ES-I3 (cell line): ENCODE data around the gene UBC.
"Not testable (repeated sequence)": the region's sequence is repeated elsewhere in the genome, so short reads cannot be mapped to it uniquely, and the experiment has no call there.

Experiments
- H3K36me3 ChIP-seq: 2 replicates; pipeline ENCODE4 v1.6.1; 2013; ENCODE audit warnings: mild to moderate bottlenecking, low read length, control low read depth, moderate library complexity; ENCODE audit not compliant: insufficient read depth
- H3K4me1 ChIP-seq: 2 replicates; pipeline ENCODE4 v1.6.1; 2013; ENCODE audit warnings: mild to moderate bottlenecking, control low read depth, low read length; ENCODE audit not compliant: insufficient read depth
- H3K9ac ChIP-seq: 2 replicates; pipeline ENCODE4 v1.6.1; 2013; ENCODE audit warnings: low read depth, mild to moderate bottlenecking, low read length, moderate library complexity
- H3K9me3 ChIP-seq: 2 replicates; pipeline ENCODE4 v1.6.1; 2013; ENCODE audit warnings: mild to moderate bottlenecking, low read length, moderate library complexity; ENCODE audit not compliant: control insufficient read depth, insufficient read depth

The UBC gene

DNA sequence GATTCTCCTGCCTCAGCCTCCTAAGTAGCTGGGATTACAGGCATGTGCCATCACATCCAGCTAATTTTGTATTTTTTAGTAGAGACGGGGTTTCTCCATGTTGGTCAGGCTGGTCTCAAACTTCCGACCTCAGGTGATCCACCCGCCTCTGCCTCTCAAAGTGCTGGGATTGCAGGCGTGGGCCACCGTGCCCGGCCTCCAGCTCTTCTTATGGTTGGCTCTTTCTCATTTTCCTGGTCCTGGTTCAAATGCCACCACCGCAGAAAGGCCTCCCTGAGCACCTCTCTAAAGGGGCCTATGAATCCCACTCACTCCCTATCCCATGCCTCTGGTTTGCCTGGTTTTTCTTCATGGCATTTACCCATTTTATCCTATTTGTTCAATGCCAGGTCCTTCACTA lies 11.3 kb upstream of the UBC start:
- H3K9ac ChIP-seq, H3K4me1 ChIP-seq, H3K36me3 ChIP-seq, H3K9me3 ChIP-seq: not testable (repeated sequence)

GRCh38 chr12:124925117-124925516 lies 10.7 kb upstream of the UBC start:
- H3K9ac ChIP-seq = no peak overlapping the region
- H3K9me3 ChIP-seq = no peaks in the 10 kb centered on the region
- H3K4me1 ChIP-seq = peaks cover 2% of the 10 kb centered on the region; the same call in 1 of the 2 replicates
- H3K36me3 ChIP-seq = no peaks in the 10 kb centered on the region

GRCh38 chr12:124923905-124924734 lies 9.7 kb upstream of the UBC start:
- Histone ChIP-seq H3K4me1 (peaks cover 7% of the 10 kb centered on the region; the same call in 1 of the 2 replicates), H3K36me3 (no peaks in the 10 kb centered on the region), H3K9ac (peak overlapping the region; percentile 38), H3K9me3 (no peaks in the 10 kb centered on the region)

GRCh38 chr12:124921200-124922031 lies 7.0 kb upstream of the UBC start:
- Histone ChIP-seq H3K36me3 (no peaks in the 10 kb centered on the region), H3K4me1 (peaks cover 19% of the 10 kb centered on the region), H3K9me3 (no peaks in the 10 kb centered on the region), H3K9ac (peak overlapping the region; percentile 54)

DNA sequence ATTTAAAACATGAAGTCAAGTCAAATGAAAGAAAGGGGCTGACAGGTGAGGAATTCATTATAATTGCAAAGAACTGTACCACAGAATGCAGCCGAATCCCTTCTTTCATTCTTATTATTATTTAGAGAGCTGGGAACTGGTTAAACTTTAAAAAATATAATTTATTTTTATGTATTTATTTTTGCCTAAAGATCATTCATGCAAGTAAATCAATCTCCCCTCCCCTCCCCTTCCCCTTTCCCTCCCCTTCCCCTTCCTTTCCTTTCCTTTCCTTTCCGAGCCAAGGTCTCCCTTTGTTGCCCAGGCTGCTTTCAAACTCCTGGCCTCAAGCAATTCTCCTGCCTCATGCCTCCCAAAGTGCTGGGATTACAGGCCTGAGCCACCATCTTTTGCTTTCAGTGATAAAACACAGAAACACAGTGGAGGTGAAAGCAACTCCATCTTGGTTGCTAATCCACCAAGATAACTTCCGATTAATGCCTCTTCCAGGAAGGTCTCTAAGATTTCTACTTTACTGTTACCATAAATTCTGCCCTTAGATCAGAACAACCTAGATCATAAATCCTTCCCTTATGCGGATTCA lies 6.0 kb upstream of the UBC start:
- no peaks in the 10 kb centered on the region for H3K9me3 ChIP-seq
- H3K36me3 ChIP-seq = no peaks in the 10 kb centered on the region
- H3K4me1 ChIP-seq = peaks cover 19% of the 10 kb centered on the region
- H3K9ac ChIP-seq = peak overlapping the region; percentile 54

- peak overlapping the region; percentile 54; the same call in 1 of the 2 replicates for H3K9ac ChIP-seq
- H3K9me3 ChIP-seq = no peaks in the 10 kb centered on the region
- H3K36me3 ChIP-seq = no peaks in the 10 kb centered on the region
- peaks cover 19% of the 10 kb centered on the region for H3K4me1 ChIP-seq
Measured at GRCh38 chr12:124919521-124920352, 5.3 kb upstream of the UBC start.

GRCh38 chr12:124918622-124918988 lies 4.2 kb upstream of the UBC start:
- H3K36me3 ChIP-seq, H3K9me3 ChIP-seq: not testable (repeated sequence)
- Histone ChIP-seq H3K4me1 (peaks cover 17% of the 10 kb centered on the region), H3K9ac (peak overlapping the region; percentile 73; the same call in 1 of the 2 replicates)

DNA sequence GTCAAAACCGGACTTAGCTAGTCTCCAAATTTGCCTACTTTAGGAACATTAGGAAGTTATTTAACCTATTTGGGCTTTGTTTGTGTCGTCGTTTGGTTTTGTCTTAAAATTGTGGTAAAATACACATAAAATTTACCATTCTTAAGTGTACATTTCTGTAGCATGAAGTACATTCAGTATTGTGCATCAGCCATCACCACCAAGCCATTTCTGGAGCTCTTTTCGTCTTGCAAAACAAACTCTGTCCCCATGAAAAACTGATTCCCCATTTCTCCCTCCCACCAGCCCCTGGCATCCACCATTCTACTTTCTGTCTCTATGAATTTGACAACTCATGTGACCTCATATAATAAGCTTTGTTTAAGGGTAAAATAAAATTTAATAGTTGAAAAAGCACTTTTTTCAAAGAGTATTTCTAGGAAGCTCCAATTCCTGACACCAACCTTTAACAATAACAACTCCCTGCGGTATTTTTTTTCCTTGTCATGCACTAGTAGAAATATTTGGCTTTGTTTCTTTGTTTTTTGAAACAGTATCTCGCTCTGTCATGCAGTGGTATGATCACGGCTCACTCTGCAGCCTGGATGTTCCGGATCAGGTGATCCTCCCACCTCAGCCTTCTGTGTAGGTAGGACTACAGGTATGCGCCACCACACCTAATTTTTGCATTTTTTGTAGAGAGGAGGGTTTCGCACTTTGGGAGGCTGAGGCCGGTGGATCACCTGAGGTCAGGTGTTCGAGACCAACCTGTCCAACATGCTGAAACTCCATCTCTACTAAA lies 3.6 kb upstream of the UBC start:
- Histone ChIP-seq H3K9ac (peak overlapping the region; percentile 73), H3K4me1 (peaks cover 17% of the 10 kb centered on the region), H3K36me3 (0 out of 2 replicates have a peak, but pooled peaks cover 6% of the 10 kb centered on the region), H3K9me3 (no peaks in the 10 kb centered on the region)

GRCh38 chr12:124917135-124917840 lies 2.8 kb upstream of the UBC start:
- peak overlapping the region; percentile 73 for H3K9ac ChIP-seq
- H3K36me3 ChIP-seq = 0 out of 2 replicates have a peak, but pooled peaks cover 6% of the 10 kb centered on the region
- H3K4me1 ChIP-seq = peaks cover 17% of the 10 kb centered on the region
- no peaks in the 10 kb centered on the region for H3K9me3 ChIP-seq

DNA sequence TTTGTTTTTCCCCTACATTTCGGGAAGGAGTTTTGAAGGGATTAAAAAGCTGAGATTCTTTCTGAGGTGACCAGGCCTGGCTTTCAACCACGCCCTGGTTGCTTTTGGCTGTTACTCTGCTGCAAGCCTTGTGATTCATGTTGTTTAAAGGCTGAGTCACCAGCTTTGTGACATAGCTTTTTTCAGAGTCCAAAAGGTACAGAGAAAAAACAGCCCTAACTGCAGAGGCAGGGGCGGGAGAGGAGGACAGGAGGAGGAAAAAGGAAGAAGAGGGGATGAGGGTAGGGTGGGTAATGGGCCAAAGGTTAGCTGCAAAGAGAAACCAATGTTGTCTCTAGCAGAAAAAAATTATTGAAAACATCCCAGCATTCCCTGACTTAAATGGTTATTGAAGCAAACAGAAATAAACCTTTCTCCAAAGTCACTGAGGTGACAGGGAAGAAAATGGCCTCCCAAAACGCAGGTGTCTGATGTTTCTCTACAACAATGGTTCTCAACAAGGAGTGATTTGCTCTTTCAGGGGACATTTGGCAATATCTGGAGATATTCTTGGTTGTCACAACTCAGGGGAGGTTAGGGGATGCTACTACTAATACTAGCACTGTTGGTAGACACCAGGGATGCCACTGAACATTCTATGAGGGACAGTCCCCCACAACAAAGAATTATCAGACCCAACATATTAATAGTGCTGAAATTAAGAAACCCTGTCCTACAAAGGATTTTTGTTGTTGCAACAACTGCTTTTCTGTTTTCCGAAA lies 2.1 kb upstream of the UBC start:
- no peaks in the 10 kb centered on the region for H3K9me3 ChIP-seq
- H3K36me3 ChIP-seq = peaks cover 7% of the 10 kb centered on the region; the same call in 1 of the 2 replicates
- peak overlapping the region; percentile 73 for H3K9ac ChIP-seq
- H3K4me1 ChIP-seq = peaks cover 18% of the 10 kb centered on the region

DNA sequence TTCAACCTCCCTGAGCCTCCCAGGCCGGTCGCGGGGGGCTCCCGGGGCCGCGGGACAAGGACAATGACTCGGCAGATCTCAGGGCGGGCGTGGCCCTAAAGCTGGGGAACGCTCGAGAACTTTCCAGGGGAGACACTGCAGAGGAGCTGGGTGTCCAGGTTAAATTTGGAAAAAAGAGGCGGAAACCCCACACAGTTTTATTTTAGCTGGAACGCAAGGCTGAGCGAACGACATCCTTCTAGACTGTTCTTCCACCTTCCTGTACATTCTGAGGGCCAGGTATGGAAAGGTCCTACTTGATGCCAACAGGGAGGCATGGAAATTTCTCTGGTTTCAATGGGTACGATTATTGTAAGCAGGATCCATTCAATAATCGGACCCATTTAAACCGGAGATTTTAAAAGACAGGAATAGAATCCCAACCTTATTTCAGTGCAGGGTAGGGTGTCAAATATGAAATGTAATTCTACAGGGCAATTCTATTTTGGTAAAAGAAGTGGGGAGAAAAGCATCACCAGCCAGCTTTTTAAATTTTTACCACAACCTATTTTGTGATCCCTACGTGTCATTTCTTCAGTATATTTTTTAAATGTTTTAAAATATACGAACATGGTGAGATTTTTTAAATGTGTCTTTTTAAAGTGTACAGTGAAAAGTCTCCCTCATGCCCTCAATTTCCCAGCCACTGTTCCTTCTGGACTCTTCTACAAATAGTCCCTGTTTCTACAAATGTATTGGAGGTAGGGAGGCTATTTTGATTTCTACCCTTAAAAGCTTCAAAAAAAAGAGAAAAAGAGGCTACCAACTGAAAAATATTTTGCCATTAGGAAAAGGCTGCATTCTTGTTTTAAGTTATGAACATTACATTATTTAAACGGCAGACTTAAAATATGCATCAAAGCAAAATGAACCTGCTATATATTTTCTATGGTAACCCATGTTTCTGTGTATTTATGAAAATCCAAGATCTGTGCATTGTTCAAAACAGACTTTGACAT lies 1.1 kb upstream of the UBC start:
- peaks cover 25% of the 10 kb centered on the region for H3K4me1 ChIP-seq
- H3K9me3 ChIP-seq = no peaks in the 10 kb centered on the region
- H3K9ac ChIP-seq = peak overlapping the region; percentile 73
- peaks cover 16% of the 10 kb centered on the region for H3K36me3 ChIP-seq
